GM12865 (cell line): ENCODE results near the gene ZNF776.

ENCODE experiments used
- DNase-seq: peaks from one replicate; pipeline ENCODE4 v3.0.0; 2010; ENCODE audit warnings: low read depth
- H3K4me3 ChIP-seq: 2 replicates; pipeline ENCODE4 v1.5.1; 2011; ENCODE audit warnings: mild to moderate bottlenecking, low read depth, low read length, control low read depth
- CTCF ChIP-seq: IDR thresholded peaks from 2 replicates; pipeline ENCODE4 v1.5.1; 2011; ENCODE audit warnings: low read length, control low read depth, low read depth, inconsistent platforms; ENCODE audit not compliant: insufficient read depth; ENCODE audit errors: missing control alignments

Gene ZNF776

GRCh38 chr19:57746580-57747471 is at the start of gene ZNF776:
Gene ZNF776, plus strand, starts transcription at chr19:57746815. Its CDS starts 244 bp downstream, at chr19:57747059.
- no peak for TF ChIP-seq CTCF
- DNase-seq, result peak; percentile 95

GRCh38 chr19:57701625-57702024 is 45.0 kb upstream of the ZNF776 start:
- TF ChIP-seq CTCF, result no peak
- DNase-seq, result no peak
- no peak overlapping the region for H3K4me3 ChIP-seq

More at GRCh38 chr19:57746580-57747471, at the start of gene ZNF776:
- peak within 1 kb of the TSS; percentile 83 for H3K4me3 ChIP-seq

GRCh38 chr19:57706346-57706745 is 40.3 kb upstream of the ZNF776 start:
- no peak for DNase-seq
- TF ChIP-seq CTCF, result no peak
- H3K4me3 ChIP-seq, result no peak overlapping the region

GRCh38 chr19:57708641-57709361 is 37.8 kb upstream of the ZNF776 start, which contains the start of gene ZNF154:
Gene ZNF154, minus strand, starts transcription at chr19:57709204. Its CDS starts 233 bp downstream, at chr19:57708971.
- no peak for TF ChIP-seq CTCF
- peak within 1 kb of the TSS; percentile 66 for H3K4me3 ChIP-seq
- DNase-seq, result peak; percentile 76

GRCh38 chr19:57709616-57710015 is 37.0 kb upstream of the ZNF776 start:
- H3K4me3 ChIP-seq, result no peak overlapping the region
- DNase-seq, result no peak
- TF ChIP-seq CTCF, result no peak

GRCh38 chr19:57712222-57712621 is 34.4 kb upstream of the ZNF776 start:
- no peak for TF ChIP-seq CTCF
- H3K4me3 ChIP-seq, result no peak overlapping the region
- DNase-seq, result no peak
